B cell (primary cell): ENCODE data around the gene IFNK. TPM values are rescaled to one million over a fixed set of nuclear protein-coding genes. Genes with fewer than 3 reads are reported as not detected.
A peak's percentile ranks its signal among the peaks of the same experiment; 100 is the strongest.

ENCODE experiments used
- ATAC-seq: fragments of 200-7000 bp; cut with Tn5 transposase; one replicate; pipeline ENCODE4 v1.10.0; 2021; ENCODE audit warnings: low read depth, mild to moderate bottlenecking, moderate number of reproducible peaks, moderate library complexity
- CTCF ChIA-PET: fragments of 350-600 bp; sonication (Branson Sonifier 250); formaldehyde crosslinking; loops from one replicate; lab custom pipeline; 2021; ENCODE audit warnings: antibody characterized with exemption, inconsistent platforms; lab: Charles Lee
- POLR2A ChIA-PET: fragments of 350-600 bp; sonication (Branson Sonifier 250); formaldehyde crosslinking; loops from one replicate; lab custom pipeline; 2021; ENCODE audit warnings: antibody characterized with exemption; lab: Charles Lee
- DNase-seq: peaks from one replicate; pipeline ENCODE4 v3.0.0; 2013
- H2AFZ ChIP-seq: 2 replicates; pipeline ENCODE4 v1.6.1; 2012; ENCODE audit warnings: mild to moderate bottlenecking, low read depth, low read length; ENCODE audit not compliant: insufficient read depth, poor library complexity, severe bottlenecking
- H3K27ac ChIP-seq, 2 donors: 1 replicate in 1 of 2; 2 replicates in 1 of 2; pipeline ENCODE4 v1.5.1; 2012 to 2013; ENCODE audit warnings: low read length in 2 of 2, mild to moderate bottlenecking in 2 of 2, moderate library complexity in 1 of 2
- H3K27me3 ChIP-seq, 4 experiments: fragments of 200-600 bp in 1 of 4; sonication (generic) in 1 of 4; replicated peaks in 1 of 4; 1 replicate in 2 of 4; 2 replicates in 2 of 4; pipeline versions ENCODE4 v1.6.1 to v1.7.0; 2013 to 2016; ENCODE audit warnings: low read length in 3 of 4, mild to moderate bottlenecking in 2 of 4, mixed read lengths in 1 of 4, moderate library complexity in 1 of 4; ENCODE audit not compliant: insufficient read depth in 4 of 4, control insufficient read depth in 3 of 4; ENCODE audit errors: control extremely low read depth in 1 of 4
- H3K36me3 ChIP-seq, 2 experiments: replicated peaks in 1 of 2; 1 replicate in 1 of 2; 2 replicates in 1 of 2; pipeline versions ENCODE4 v1.6.1 to v1.7.1; 2013; ENCODE audit warnings: low read length in 1 of 2; ENCODE audit not compliant: insufficient read depth in 2 of 2, control insufficient read depth in 1 of 2; ENCODE audit errors: control extremely low read depth in 1 of 2, extremely low read depth in 1 of 2
- H3K4me1 ChIP-seq, 2 donors: fragments of 200-600 bp in 1 of 2; sonication (generic) in 1 of 2; 1 replicate in 1 of 2; 2 replicates in 1 of 2; pipeline versions ENCODE4 v1.5.1 to v1.6.1; 2013 to 2017; ENCODE audit warnings: low read length in 2 of 2; ENCODE audit not compliant: control insufficient read depth in 2 of 2, insufficient read depth in 2 of 2
- H3K4me2 ChIP-seq: replicated peaks from 2 replicates; pipeline ENCODE3; 2012; ENCODE audit warnings: mild to moderate bottlenecking, low read depth, low read length; ENCODE audit not compliant: poor library complexity, severe bottlenecking
- H3K4me3 ChIP-seq, 5 experiments: fragments of 200-600 bp in 1 of 5; sonication (generic) in 1 of 5; 1 replicate in 3 of 5; 2 replicates in 2 of 5; pipeline versions ENCODE4 v1.5.1 to v1.7.0; 2011 to 2016; ENCODE audit warnings: low read length in 4 of 5, mild to moderate bottlenecking in 4 of 5, low read depth in 2 of 5, control low read depth in 1 of 5, moderate library complexity in 1 of 5; ENCODE audit not compliant: insufficient read depth in 1 of 5; ENCODE audit errors: control extremely low read depth in 1 of 5, extremely low read depth in 1 of 5
- H3K79me2 ChIP-seq: fragments of 200-600 bp; sonication (generic); one replicate; pipeline ENCODE4 v1.6.0; 2016; ENCODE audit warnings: low read length; ENCODE audit not compliant: control insufficient read depth, insufficient read depth
- H3K9ac ChIP-seq: fragments of 200-600 bp; sonication (generic); 2 replicates; pipeline ENCODE4 v1.6.1; 2017; ENCODE audit warnings: mild to moderate bottlenecking, low read length, moderate library complexity
- H3K9me3 ChIP-seq, 3 donors: one replicate each; pipeline versions ENCODE4 v1.6.1 to v1.7.1; 2013; ENCODE audit warnings: low read length in 2 of 3; ENCODE audit not compliant: control insufficient read depth in 2 of 3, insufficient read depth in 1 of 3; ENCODE audit errors: control extremely low read depth in 1 of 3
- H4K20me1 ChIP-seq: 2 replicates; pipeline ENCODE4 v1.6.0; 2012; ENCODE audit warnings: mild to moderate bottlenecking, low read length; ENCODE audit not compliant: insufficient read depth, control insufficient read depth, poor library complexity, severe bottlenecking
- H3K27ac Mint-ChIP-seq: one replicate; pipeline ENCODE4 v1.8.0; 2021; ENCODE audit warnings: mixed read lengths
- H3K27me3 Mint-ChIP-seq: one replicate; pipeline ENCODE4 v1.8.0; 2021; ENCODE audit warnings: mixed read lengths
- H3K4me1 Mint-ChIP-seq: one replicate; pipeline ENCODE4 v1.8.0; 2021; ENCODE audit warnings: mixed read lengths
- H3K4me3 Mint-ChIP-seq: one replicate; pipeline ENCODE4 v1.8.0; 2021; ENCODE audit warnings: mixed read lengths
- H3K9me3 Mint-ChIP-seq: one replicate; pipeline ENCODE4 v1.8.0; 2022; ENCODE audit warnings: mixed read lengths; ENCODE audit not compliant: insufficient read depth
- CTCF ChIP-seq: fragments of 200-600 bp; IDR thresholded peaks from one replicate; pipeline ENCODE4 v1.8.0; 2022; ENCODE audit warnings: antibody characterized with exemption, mild to moderate bottlenecking
- EZH2 ChIP-seq: IDR thresholded peaks from 2 replicates; pipeline ENCODE4 v1.6.1; 2012; ENCODE audit warnings: borderline replicate concordance, low read depth, mild to moderate bottlenecking, moderate library complexity, low read length; ENCODE audit not compliant: insufficient read depth, poor library complexity, severe bottlenecking
- WGBS: methylation state at CpG from one replicate; pipeline ENCODE4 v1.1.5; 2013; ENCODE audit warnings: missing lambda C conversion rate; ENCODE audit not compliant: insufficient coverage; 5-methylcytosine and 5-hydroxymethylcytosine counted together
- intact Hi-C: fragments of 100-400 bp; cut with micrococcal nuclease; formaldehyde crosslinking; loops from one replicate; pipeline ENCODE4 v1.10.0; 2022
- polyA plus RNA-seq: library from polyadenylated mRNA; depleted of rRNA; stranded (reverse); fragments of >200 nt; gene quantifications from 2 replicates; pipeline ENCODE4 v1.2.3, GENCODE V29; 2012
- total RNA-seq, 2 donors: library from RNA; stranded (reverse); fragments of 120-200 nt in 1 of 2; gene quantifications; 1 replicate in 1 of 2; 2 replicates in 1 of 2; pipeline versions ENCODE4 v1.2.3 to v1.2.4, GENCODE V29; 2013 to 2022

Gene IFNK
- total and polyA plus RNA-seq, 2 donors (not counting 1 experiment from before 2014, with no cell fraction given), result not detected

GRCh38 chr9:27527702-27528075 lies 3.6 kb downstream of the IFNK start:
- Histone ChIP-seq H3K36me3 (no peaks in the 10 kb centered on the region), H3K79me2 (peaks cover 63% of the 10 kb centered on the region), H2AFZ (peak overlapping the region; percentile 83), H3K9ac (peak overlapping the region; percentile 94), H3K9me3 (no peaks in the 10 kb centered on the region), H3K27ac (peak overlapping the region in 1 of 2 donors; percentile 97), H4K20me1 (no peaks in the 10 kb centered on the region), H3K27me3 (no peaks in the 10 kb centered on the region), H3K4me3 (peak overlapping the region; percentile 42 to 93 (median 82)), H3K4me2 (peak overlapping the region; percentile 85), H3K4me1 (peaks cover 19 to 29% of the 10 kb centered on the region in 2 donors)
- H3K4me3 Mint-ChIP-seq, result peak overlapping the region; percentile 100
- no peaks in the 10 kb centered on the region for H3K27me3 Mint-ChIP-seq
- CTCF ChIA-PET, result interaction anchor here (0.8 to 17.3 kb wide), 8 partner anchors 14 to 194 kb away, joined by 3 to 395 read pairs (median 3); no protein-coding TSS in a partner anchor
- H3K4me1 Mint-ChIP-seq, result peaks cover 53% of the 10 kb centered on the region
- 66% methylated on average over 6 of the region's 8 CpGs for WGBS
- ATAC-seq, result no peak
- TF ChIP-seq EZH2 (no peak), CTCF (no peak)
- peak overlapping the region; percentile 99 for H3K27ac Mint-ChIP-seq
- no peak for DNase-seq
- H3K9me3 Mint-ChIP-seq, result no peaks in the 10 kb centered on the region
- POLR2A ChIA-PET, result interaction anchor here (1.2 to 1.6 kb wide), 2 partner anchors 160 to 194 kb away, joined by 4 to 5 read pairs; no protein-coding TSS in a partner anchor
- intact Hi-C loops, result loop anchor here (1.0 to 5.0 kb wide), 3 partner anchors 38 to 175 kb away; no protein-coding TSS in a partner anchor
